Thyroid gland (tissue), 4 donors: Measurements from ENCODE around the gene PSMC3. TPM values are rescaled to one million over a fixed set of nuclear protein-coding genes. Genes with fewer than 3 reads are reported as not detected.
A peak's percentile ranks its signal among the peaks of the same experiment; 100 is the strongest.

Source experiments
- DNase-seq, 2 donors: peaks; one replicate each; pipeline ENCODE4 v3.0.0-alpha.2; 2019
- H3K27ac ChIP-seq, 3 donors: fragments of 200-600 bp; sonication (generic); 1 replicate in 2 of 3; 2 replicates in 1 of 3; pipeline ENCODE4 v1.5.1; 2016 to 2019; ENCODE audit warnings: mild to moderate bottlenecking in 1 of 3, moderate library complexity in 1 of 3
- H3K27me3 ChIP-seq: fragments of 200-600 bp; sonication (generic); one replicate; pipeline ENCODE4 v1.5.1; 2019
- H3K36me3 ChIP-seq, 2 donors: fragments of 200-600 bp; sonication (generic); one replicate each; pipeline ENCODE4 v1.5.1; 2016 to 2019
- H3K4me1 ChIP-seq, 2 donors: fragments of 200-600 bp; sonication (generic); one replicate each; pipeline ENCODE4 v1.5.1; 2017 to 2019
- H3K4me3 ChIP-seq, 3 donors: fragments of 200-600 bp; sonication (generic); replicated peaks in 1 of 3; 1 replicate in 2 of 3; 2 replicates in 1 of 3; pipeline ENCODE4 v1.5.1; 2016; ENCODE audit warnings: mild to moderate bottlenecking in 1 of 3
- H3K9me3 ChIP-seq: fragments of 200-600 bp; sonication (generic); one replicate; pipeline ENCODE4 v1.5.1; 2017
- CTCF ChIP-seq, 6 experiments: fragments of 200-600 bp in 3 of 6; fragments of 450-650 bp in 3 of 6; sonication (generic) in 3 of 6; IDR thresholded peaks; one replicate each; pipeline ENCODE4 v1.5.1; 2016 to 2019; ENCODE audit warnings: antibody characterized with exemption in 6 of 6, mild to moderate bottlenecking in 2 of 6, inconsistent platforms in 1 of 6, moderate library complexity in 1 of 6
- POLR2A ChIP-seq, 2 donors: fragments of 450-650 bp; IDR thresholded peaks; one replicate each; pipeline ENCODE4 v1.6.1; 2017; ENCODE audit warnings: antibody characterized with exemption in 2 of 2, mild to moderate bottlenecking in 2 of 2, moderate library complexity in 1 of 2
- WGBS, 2 donors: methylation state at CpG; one replicate each; pipeline ENCODE4 v1.1.5; 2017; 5-methylcytosine and 5-hydroxymethylcytosine counted together
- intact Hi-C: fragments of 100-400 bp; cut with DNase I; formaldehyde crosslinking; loops from one replicate; pipeline ENCODE4 v1.15.1; 2023
- total RNA-seq, 4 donors: library from RNA; depleted of rRNA; stranded (reverse); fragments of >200 nt; gene quantifications; one replicate each; pipeline ENCODE4 v1.2.3, GENCODE V29; 2016

Gene PSMC3
- total RNA-seq, 4 donors from 2014 or later = 92.7 to 240 (median 123) TPM

GRCh38 chr11:47406896-47407745 is 19.1 kb downstream of the PSMC3 start:
- 46 to 54% methylated on average over 12 of the region's 12 CpGs for WGBS, 2 donors
- no peak for TF ChIP-seq CTCF (IDR thresholded peaks at IDR 0.05)
- no peak for TF ChIP-seq POLR2A (IDR thresholded peaks at IDR 0.05)
- Histone ChIP-seq H3K9me3 (no peaks in the 10 kb centered on the region), H3K4me1 (peaks cover 22 to 32% of the 10 kb centered on the region in 2 donors), H3K36me3 (no peaks in the 10 kb centered on the region), H3K27ac (peak overlapping the region; percentile 87 to 96 (median 95)), H3K27me3 (no peaks in the 10 kb centered on the region), H3K4me3 (peak overlapping the region in 2 of 3 donors; percentile 35 to 51)
- intact Hi-C loops = no loop called here
- DNase-seq = peak; percentile 30 to 47

- Histone ChIP-seq H3K36me3 (no peaks in the 10 kb centered on the region), H3K4me3 (no peak overlapping the region), H3K4me1 (peaks cover 13 to 32% of the 10 kb centered on the region in 2 donors), H3K27ac (no peak overlapping the region), H3K9me3 (no peaks in the 10 kb centered on the region), H3K27me3 (no peaks in the 10 kb centered on the region)
- intact Hi-C loops = no loop called here
- WGBS, 2 donors = 62 to 75% methylated on average over 3 of the region's 3 CpGs
- DNase-seq = no peak
- TF ChIP-seq CTCF (IDR thresholded peaks at IDR 0.05) (no peak), POLR2A (IDR thresholded peaks at IDR 0.05) (no peak)
Observed at GRCh38 chr11:47403571-47403970, 22.7 kb downstream of the PSMC3 start.

GRCh38 chr11:47403135-47403534 is 23.1 kb downstream of the PSMC3 start:
- H3K4me1 ChIP-seq = peaks cover 13 to 32% of the 10 kb centered on the region in 2 donors
- H3K36me3 ChIP-seq = no peaks in the 10 kb centered on the region
- H3K4me3 ChIP-seq = no peak overlapping the region
- no peaks in the 10 kb centered on the region for H3K27me3 ChIP-seq
- DNase-seq = no peak
- 69 to 76% methylated on average over 4 of the region's 4 CpGs for WGBS, 2 donors
- H3K27ac ChIP-seq = no peak overlapping the region
- intact Hi-C loops = no loop called here
- no peaks in the 10 kb centered on the region for H3K9me3 ChIP-seq
- TF ChIP-seq CTCF (IDR thresholded peaks at IDR 0.05) = no peak
- TF ChIP-seq POLR2A (IDR thresholded peaks at IDR 0.05) = no peak

GRCh38 chr11:47400768-47401279 is 25.4 kb downstream of the PSMC3 start:
- H3K36me3 ChIP-seq = no peaks in the 10 kb centered on the region
- no peak for DNase-seq
- WGBS, 2 donors = 41 to 54% methylated on average over 8 of the region's 8 CpGs
- peak overlapping the region; percentile 61 to 88 (median 86) for H3K27ac ChIP-seq
- H3K9me3 ChIP-seq = no peaks in the 10 kb centered on the region
- H3K27me3 ChIP-seq = no peaks in the 10 kb centered on the region
- H3K4me3 ChIP-seq = no peak overlapping the region
- intact Hi-C loops = no loop called here
- H3K4me1 ChIP-seq = peaks cover 5 to 20% of the 10 kb centered on the region in 2 donors
- no peak for TF ChIP-seq POLR2A (IDR thresholded peaks at IDR 0.05)
- TF ChIP-seq CTCF (IDR thresholded peaks at IDR 0.05) = no peak
